Measurements from ENCODE around the gene DOCK9.

DNA sequence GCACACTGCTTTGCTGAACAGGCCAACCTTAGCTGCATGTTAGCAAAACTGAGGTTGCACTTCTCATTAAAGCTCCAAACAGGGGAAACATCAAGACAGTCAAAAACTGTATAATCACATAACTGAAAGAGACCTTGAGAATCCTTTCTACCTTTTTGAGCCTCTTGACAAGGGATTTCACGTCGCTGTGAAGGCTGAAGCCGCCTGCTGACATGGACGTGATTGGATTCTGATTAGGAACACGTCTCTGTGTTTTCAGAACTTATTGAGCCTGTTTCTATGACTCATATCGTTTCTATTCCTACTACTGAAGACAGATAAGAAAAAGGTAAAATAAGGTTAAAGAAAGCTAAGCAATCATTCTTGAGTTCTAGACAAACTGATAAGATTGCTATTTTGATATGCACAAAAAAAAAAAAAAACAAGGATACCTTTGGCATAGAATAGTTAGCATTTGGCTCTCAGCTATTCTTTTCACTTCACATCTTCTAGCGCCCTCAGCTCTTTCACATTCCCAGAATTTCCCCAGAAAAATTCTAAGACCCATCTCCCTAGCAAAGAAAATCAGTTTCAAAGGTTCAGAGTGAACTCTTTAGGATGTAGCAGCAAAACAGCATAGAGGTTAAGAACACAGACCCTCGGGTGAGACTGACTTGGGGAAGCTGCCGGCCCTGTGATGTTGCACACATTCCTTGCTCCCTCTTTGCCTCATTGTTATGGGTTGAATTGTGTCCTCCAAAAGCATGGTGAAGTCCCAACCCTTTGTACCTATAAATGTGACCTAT, 81.6 kb downstream of the DOCK9 start:
- TF ChIP-seq POLR2A (IDR thresholded peaks at IDR 0.05): no peak
- TF ChIP-seq, protein P1, sequence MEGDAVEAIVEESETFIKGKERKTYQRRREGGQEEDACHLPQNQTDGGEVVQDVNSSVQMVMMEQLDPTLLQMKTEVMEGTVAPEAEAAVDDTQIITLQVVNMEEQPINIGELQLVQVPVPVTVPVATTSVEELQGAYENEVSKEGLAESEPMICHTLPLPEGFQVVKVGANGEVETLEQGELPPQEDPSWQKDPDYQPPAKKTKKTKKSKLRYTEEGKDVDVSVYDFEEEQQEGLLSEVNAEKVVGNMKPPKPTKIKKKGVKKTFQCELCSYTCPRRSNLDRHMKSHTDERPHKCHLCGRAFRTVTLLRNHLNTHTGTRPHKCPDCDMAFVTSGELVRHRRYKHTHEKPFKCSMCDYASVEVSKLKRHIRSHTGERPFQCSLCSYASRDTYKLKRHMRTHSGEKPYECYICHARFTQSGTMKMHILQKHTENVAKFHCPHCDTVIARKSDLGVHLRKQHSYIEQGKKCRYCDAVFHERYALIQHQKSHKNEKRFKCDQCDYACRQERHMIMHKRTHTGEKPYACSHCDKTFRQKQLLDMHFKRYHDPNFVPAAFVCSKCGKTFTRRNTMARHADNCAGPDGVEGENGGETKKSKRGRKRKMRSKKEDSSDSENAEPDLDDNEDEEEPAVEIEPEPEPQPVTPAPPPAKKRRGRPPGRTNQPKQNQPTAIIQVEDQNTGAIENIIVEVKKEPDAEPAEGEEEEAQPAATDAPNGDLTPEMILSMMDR (IDR thresholded peaks at IDR 0.05): no peak
